Loucy (cell line): ENCODE measurements around the gene DEFB124.

Experiments used
- H2AFZ ChIP-seq: fragments of 200-600 bp; sonication (generic); 2 replicates; pipeline ENCODE4 v1.6.0; 2016; ENCODE audit warnings: antibody characterized with exemption, mild to moderate bottlenecking, low read length, moderate library complexity
- H3F3A ChIP-seq: fragments of 200-600 bp; 2 replicates; pipeline ENCODE4 v1.6.0; 2016; ENCODE audit warnings: antibody characterized with exemption, low read depth, mild to moderate bottlenecking
- H3K27me3 ChIP-seq: fragments of 200-600 bp; sonication (generic); 2 replicates; pipeline ENCODE4 v1.6.1; 2014; ENCODE audit warnings: low read length, mild to moderate bottlenecking; ENCODE audit not compliant: insufficient read depth, poor library complexity, severe bottlenecking
- H3K36me3 ChIP-seq: fragments of 200-600 bp; sonication (generic); 2 replicates; pipeline ENCODE4 v1.6.1; 2016; ENCODE audit warnings: low read length; ENCODE audit not compliant: insufficient read depth
- H3K4me1 ChIP-seq: fragments of 200-600 bp; sonication (generic); 2 replicates; pipeline ENCODE4 v1.5.1; 2014; ENCODE audit warnings: low read length, mild to moderate bottlenecking; ENCODE audit not compliant: insufficient read depth, poor library complexity, severe bottlenecking
- H3K4me2 ChIP-seq: fragments of 200-600 bp; sonication (generic); 2 replicates; pipeline ENCODE4 v1.6.0; 2014; ENCODE audit warnings: antibody characterized with exemption, low read length, low read depth, mild to moderate bottlenecking; ENCODE audit not compliant: poor library complexity, severe bottlenecking
- H3K4me3 ChIP-seq: fragments of 200-600 bp; sonication (generic); 2 replicates; pipeline ENCODE4 v1.5.1; 2014; ENCODE audit warnings: low read length, mild to moderate bottlenecking, mixed read lengths; ENCODE audit not compliant: poor library complexity, severe bottlenecking
- H3K79me2 ChIP-seq: fragments of 200-600 bp; sonication (generic); 2 replicates; pipeline ENCODE4 v1.6.1; 2014; ENCODE audit warnings: low read length; ENCODE audit not compliant: insufficient read depth
- H3K9ac ChIP-seq: fragments of 200-600 bp; sonication (generic); 2 replicates; pipeline ENCODE4 v1.6.0; 2014; ENCODE audit warnings: mild to moderate bottlenecking, low read depth, low read length, moderate library complexity; ENCODE audit not compliant: poor library complexity, severe bottlenecking
- H3K9me2 ChIP-seq: fragments of 200-600 bp; sonication (generic); replicated peaks from 2 replicates; pipeline ENCODE4 v1.6.1; 2016; ENCODE audit warnings: low read depth, low read length, mixed read lengths
- H3K9me3 ChIP-seq: fragments of 200-600 bp; sonication (generic); 2 replicates; pipeline ENCODE4 v1.6.1; 2014; ENCODE audit warnings: mild to moderate bottlenecking, antibody characterized with exemption, low read length, low read depth; ENCODE audit not compliant: insufficient read depth
- H4K20me1 ChIP-seq: fragments of 200-600 bp; sonication (generic); 2 replicates; pipeline ENCODE4 v1.6.0; 2014; ENCODE audit warnings: antibody characterized with exemption, low read length, mild to moderate bottlenecking; ENCODE audit not compliant: insufficient read depth, poor library complexity, severe bottlenecking
- EZH2phosphoT487 ChIP-seq: fragments of 200-600 bp; IDR thresholded peaks from 2 replicates; pipeline ENCODE4 v1.6.1; 2018; ENCODE audit warnings: antibody characterized with exemption, mild to moderate bottlenecking, moderate library complexity, borderline replicate concordance
- TF ChIP-seq, protein P1 (sequence below): fragments of 200-600 bp; sonication (generic); conservative IDR thresholded peaks from 2 replicates; pipeline ENCODE4 v1.5.1; 2014; ENCODE audit warnings: mild to moderate bottlenecking, antibody characterized with exemption, low read length

The DEFB124 gene

DNA sequence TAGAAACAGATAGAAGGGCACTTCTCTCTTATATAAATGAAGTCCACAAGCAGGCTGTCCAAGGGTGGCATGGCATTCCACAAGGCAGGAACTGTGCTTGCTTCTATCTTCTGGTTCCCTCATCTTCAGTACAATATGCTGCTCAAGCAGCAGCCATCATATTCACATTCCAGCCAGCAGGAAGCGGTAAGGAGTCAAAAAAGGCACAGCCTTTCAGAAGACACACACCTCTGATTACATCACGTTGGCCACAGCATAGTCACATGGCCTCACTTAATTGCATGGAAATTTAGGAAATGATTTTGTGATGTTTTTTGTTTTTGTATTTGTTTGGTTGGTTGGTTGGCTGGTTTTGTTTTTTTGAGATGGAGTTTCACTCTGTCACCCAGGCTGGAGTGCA lies 19.2 kb upstream of the DEFB124 start:
- Histone ChIP-seq H3K9ac (no peak overlapping the region), H3K4me2 (no peak overlapping the region), H3K9me2 (no peaks in the 10 kb centered on the region), H3K79me2 (no peaks in the 10 kb centered on the region), H2AFZ (no peak overlapping the region), H3K9me3 (no peaks in the 10 kb centered on the region), H3K4me1 (no peaks in the 10 kb centered on the region), H3F3A (no peaks in the 10 kb centered on the region), H3K27me3 (no peaks in the 10 kb centered on the region), H4K20me1 (no peaks in the 10 kb centered on the region), H3K36me3 (no peaks in the 10 kb centered on the region), H3K4me3 (no peak overlapping the region)
- TF ChIP-seq, protein P1, sequence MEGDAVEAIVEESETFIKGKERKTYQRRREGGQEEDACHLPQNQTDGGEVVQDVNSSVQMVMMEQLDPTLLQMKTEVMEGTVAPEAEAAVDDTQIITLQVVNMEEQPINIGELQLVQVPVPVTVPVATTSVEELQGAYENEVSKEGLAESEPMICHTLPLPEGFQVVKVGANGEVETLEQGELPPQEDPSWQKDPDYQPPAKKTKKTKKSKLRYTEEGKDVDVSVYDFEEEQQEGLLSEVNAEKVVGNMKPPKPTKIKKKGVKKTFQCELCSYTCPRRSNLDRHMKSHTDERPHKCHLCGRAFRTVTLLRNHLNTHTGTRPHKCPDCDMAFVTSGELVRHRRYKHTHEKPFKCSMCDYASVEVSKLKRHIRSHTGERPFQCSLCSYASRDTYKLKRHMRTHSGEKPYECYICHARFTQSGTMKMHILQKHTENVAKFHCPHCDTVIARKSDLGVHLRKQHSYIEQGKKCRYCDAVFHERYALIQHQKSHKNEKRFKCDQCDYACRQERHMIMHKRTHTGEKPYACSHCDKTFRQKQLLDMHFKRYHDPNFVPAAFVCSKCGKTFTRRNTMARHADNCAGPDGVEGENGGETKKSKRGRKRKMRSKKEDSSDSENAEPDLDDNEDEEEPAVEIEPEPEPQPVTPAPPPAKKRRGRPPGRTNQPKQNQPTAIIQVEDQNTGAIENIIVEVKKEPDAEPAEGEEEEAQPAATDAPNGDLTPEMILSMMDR, result peak; percentile 19; the same call in 1 of the 2 replicates
- TF ChIP-seq EZH2phosphoT487, result no peak

DNA sequence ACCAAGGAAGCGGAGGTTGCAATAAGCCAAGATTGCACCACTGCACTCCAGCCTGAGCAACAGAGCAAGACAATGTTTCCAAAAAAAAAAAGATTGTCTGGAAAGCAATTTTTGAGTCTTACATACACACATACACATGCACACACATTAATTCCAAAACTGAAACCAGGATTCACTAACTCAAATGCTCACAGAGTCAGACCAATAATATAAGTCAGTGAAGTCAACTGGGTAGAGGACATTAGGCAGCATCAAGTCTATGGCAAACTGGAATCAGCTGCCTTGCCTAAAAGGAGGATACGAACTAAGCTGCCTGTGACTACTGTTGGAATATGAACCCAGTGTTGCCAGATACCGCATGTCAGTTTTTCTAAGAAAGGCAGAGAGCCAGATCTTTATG lies 15.8 kb upstream of the DEFB124 start:
- H2AFZ ChIP-seq, result no peak overlapping the region
- H3K9me3 ChIP-seq, result no peaks in the 10 kb centered on the region
- no peak for TF ChIP-seq EZH2phosphoT487
- TF ChIP-seq, protein P1, result no peak

DNA sequence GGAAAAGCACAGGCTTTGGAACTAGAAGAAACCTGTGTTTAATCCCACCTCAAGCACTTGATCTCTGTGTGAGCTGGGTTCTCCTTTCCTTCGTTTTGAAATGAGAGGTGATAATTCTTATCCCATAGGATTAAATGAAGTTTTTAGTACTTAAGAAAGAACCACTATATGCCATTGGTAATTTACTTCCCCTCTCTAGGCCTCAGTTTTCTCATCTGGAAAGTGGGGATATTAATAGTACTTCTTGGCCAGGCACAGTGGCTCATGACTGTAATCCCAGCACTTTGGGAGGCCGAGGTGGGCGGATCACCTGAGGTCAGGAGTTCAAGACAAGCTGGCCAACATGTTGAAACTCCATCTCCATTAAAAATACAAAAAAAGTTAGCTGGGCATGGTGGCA lies 14.2 kb upstream of the DEFB124 start:
- Histone ChIP-seq H3K79me2 (no peaks in the 10 kb centered on the region), H3K4me3 (no peak overlapping the region), H3K36me3 (no peaks in the 10 kb centered on the region), H2AFZ (no peak overlapping the region), H3K27me3 (no peaks in the 10 kb centered on the region), H3F3A (no peaks in the 10 kb centered on the region), H4K20me1 (no peaks in the 10 kb centered on the region), H3K4me2 (no peak overlapping the region), H3K4me1 (no peaks in the 10 kb centered on the region), H3K9me3 (no peaks in the 10 kb centered on the region), H3K9ac (no peak overlapping the region), H3K9me2 (no peaks in the 10 kb centered on the region)
- TF ChIP-seq, protein P1, result no peak
- TF ChIP-seq EZH2phosphoT487, result no peak

More for the DNA sequence above, 15.8 kb upstream of the DEFB124 start:
- no peaks in the 10 kb centered on the region for H3K36me3 ChIP-seq
- H3K4me1 ChIP-seq, result no peaks in the 10 kb centered on the region
- H3K9ac ChIP-seq, result no peak overlapping the region
- H4K20me1 ChIP-seq, result no peaks in the 10 kb centered on the region
- no peak overlapping the region for H3K4me3 ChIP-seq
- H3K9me2 ChIP-seq, result no peaks in the 10 kb centered on the region
- no peaks in the 10 kb centered on the region for H3K79me2 ChIP-seq
- no peaks in the 10 kb centered on the region for H3K27me3 ChIP-seq
- H3K4me2 ChIP-seq, result no peak overlapping the region
- H3F3A ChIP-seq, result no peaks in the 10 kb centered on the region
